Endometrial microvascular endothelial cells (primary cell): ENCODE measurements around the gene HRG. TPM values are rescaled to one million over a fixed set of nuclear protein-coding genes. Genes with fewer than 3 reads are reported as not detected.

Source experiments
- in situ Hi-C: cut with HindIII; loops from 2 replicates; pipeline ENCODE4 v1.10.0; 2017; ENCODE audit warnings: low sequenced_read_pairs, low pct_unique_long_range_greater_than_20kb; ENCODE audit errors: inconsistent ontology term
- total RNA-seq: library from RNA; depleted of rRNA; stranded (reverse); fragments of >200 nt; gene quantifications from one replicate; pipeline ENCODE4 v1.2.3, GENCODE V29; 2015; ENCODE audit errors: inconsistent ontology term

The HRG gene
- total RNA-seq, 1 donor from 2014 or later = not detected

DNA sequence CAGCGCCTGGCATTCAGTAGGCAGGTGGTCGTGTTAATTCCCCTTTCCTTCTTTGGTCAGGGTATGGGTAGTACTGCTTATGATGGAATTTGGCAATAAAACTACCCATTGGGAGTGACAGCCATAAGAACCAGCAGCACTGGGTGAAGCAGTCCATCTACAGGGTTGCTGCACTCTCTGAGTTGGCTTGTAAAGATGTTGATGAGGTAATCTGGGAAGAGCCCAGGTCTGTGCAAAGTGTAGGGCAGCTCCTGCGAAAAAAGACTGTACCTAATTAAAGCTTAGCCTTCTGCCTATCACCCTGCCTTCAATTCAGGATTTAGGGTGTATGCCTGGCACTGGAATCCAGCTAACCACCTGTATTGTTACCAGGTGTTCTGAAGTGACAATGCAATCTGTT, 30.3 kb upstream of the HRG start:
- in situ Hi-C loops = no loop called here

DNA sequence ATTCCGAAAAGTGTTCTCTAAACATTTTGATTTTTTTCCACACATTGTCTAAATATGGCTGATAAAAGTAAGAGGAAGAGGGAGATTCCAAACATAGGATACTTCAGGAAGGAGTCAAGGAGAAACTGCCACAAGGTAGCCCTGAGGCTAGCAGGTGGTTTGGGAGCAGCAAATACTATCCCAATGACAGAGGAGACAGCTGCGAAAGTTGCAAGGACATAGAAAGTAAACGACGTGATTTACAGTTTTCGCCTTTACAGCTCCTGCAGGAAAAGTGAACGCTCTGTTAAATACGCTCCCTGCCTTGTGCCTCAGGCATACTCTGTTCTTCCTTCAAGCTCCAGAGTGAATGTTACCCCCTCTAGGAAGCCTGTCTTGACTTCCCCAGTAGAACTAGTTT, 29.3 kb upstream of the HRG start:
- in situ Hi-C loops = no loop called here

DNA sequence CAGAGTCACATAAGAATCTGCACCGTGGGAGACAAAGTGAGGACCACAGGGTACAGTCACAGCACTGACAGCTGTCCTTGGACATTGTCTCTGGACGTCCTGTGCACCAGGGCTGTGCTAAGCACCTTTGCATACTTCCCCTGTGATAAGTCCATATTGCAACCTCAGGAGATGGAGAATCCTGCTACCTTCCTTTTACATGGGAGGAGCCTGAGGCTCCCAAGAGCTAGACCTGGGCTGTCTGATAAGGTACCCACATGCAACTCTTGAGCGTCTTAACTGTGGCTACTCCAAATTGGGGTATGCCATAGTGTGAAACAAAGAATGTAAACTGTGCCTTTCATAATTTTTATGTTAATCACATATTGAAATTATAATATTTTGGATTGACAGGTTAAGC, 28.1 kb upstream of the HRG start:
- in situ Hi-C loops = no loop called here

DNA sequence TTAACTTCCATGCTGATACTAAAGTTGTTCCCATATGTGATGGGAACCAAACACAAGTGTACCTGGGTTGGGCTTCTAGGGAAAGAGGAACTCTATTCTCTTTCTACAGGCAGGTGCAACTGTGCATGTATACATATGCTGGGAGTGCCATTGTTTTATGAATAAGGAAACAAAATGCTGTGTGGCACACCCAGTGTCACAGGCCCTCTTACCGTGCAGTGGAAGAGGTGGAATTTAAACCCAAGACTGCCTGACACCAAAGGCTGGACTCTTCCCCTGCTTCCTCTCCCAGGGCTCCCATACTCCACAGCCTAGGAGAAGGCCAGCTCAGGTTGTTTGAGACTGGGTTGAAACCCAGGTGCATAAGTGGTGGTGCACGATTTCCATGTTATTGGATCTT, 27.6 kb upstream of the HRG start:
- in situ Hi-C loops = no loop called here

DNA sequence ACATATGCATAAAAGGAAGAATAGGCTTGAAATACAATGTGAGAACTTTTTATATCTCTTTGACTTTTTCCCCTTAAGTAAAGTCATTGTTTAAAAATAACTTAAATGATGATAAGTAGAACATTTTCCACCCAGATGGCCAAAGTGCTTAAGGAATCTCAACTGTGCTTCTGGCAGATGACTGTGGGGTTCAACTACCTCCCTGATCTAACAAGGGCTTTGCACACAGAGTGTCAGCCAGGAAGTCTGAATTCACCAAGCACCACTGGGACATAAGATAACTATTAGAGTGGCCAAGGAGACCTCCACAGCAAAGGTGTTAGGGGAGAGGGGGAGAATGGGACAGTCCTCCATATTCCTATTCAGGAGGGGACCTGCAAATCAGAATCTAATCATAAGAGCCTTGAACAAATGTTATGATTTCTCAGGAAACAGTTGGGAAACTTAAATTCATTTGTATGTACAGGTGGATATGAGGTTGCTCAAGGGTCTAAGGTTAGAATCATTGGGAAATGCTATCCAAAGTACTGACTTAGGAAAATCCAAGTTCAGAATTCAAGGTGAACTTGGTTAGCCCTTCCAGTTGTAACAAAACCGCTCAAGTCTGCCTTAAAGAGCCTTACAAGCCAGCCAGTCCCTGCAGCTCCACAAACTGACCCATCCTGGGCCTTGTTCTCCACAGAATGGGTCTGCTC, 25.9 kb upstream of the HRG start, which contains the start of gene FETUB:
TSS of gene FETUB (plus strand) at position 622 of the 695 bp plus-strand sequence. CDS start at position 684, 62 bp downstream.
- in situ Hi-C loops = no loop called here

DNA sequence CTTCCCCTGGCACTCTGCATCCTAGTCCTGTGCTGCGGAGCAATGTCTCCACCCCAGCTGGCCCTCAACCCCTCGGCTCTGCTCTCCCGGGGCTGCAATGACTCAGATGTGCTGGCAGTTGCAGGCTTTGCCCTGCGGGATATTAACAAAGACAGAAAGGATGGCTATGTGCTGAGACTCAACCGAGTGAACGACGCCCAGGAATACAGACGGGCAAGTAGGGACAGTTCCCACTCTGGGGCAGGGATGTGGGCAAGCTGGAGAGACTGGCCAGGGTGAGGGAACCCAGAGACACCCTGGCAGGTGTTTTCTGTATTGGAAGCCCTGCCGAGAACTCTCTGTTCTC, 25.4 kb upstream of the HRG start:
- in situ Hi-C loops = no loop called here

DNA sequence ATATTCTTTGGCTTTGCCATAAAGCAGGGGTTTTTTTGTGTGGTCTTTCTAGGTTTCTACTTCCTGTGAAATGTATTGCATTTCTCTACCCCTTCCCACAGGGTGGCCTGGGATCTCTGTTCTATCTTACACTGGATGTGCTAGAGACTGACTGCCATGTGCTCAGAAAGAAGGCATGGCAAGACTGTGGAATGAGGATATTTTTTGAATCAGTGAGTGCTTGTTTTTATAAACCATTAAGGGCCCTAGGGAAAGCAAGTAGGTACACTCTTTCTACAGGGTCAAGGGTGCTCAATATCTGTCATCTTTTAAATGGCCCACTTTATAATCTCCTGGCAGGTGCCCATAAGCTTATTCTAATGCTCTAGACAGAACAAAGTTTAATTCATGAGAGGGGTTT, 24.9 kb upstream of the HRG start:
- in situ Hi-C loops = no loop called here

DNA sequence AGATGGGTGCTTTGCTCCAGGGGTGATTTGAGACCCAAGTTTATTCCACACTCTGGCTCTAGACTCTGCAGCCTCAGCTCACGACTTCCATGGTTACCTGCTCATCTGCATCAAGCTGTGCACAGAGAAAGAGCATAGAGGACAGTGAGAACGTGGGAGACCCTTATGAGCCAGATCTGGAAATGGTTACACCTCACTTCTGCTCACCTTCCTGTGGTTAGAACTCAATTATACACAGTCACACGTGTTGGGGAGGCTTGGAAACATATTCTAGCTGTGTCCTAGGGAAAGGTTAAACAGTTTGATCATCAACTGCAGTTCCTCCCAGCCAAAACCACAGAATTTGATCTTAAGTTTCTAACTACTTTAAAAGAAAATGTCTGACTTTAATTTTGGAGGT, 23.8 kb upstream of the HRG start:
- in situ Hi-C loops = no loop called here

DNA sequence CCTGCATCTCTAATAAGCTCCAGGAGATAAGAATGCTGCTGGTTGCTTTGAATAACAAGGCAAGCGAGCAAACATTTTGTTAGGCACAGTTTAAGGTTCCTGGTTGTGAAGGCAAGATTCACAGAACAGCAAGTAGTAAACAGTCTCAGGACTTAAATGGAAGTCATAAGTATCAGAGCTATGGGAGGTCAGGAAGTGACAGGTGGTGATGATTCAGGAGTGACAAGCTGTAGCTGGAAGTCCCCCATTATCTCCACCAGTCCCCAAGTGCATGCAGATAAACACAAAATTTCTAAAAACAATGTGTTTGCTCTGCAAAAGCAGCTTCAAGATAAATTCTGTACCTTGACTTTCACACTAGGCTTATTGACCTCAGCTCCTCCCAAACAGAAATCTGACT, 22.3 kb upstream of the HRG start:
- in situ Hi-C loops = no loop called here

DNA sequence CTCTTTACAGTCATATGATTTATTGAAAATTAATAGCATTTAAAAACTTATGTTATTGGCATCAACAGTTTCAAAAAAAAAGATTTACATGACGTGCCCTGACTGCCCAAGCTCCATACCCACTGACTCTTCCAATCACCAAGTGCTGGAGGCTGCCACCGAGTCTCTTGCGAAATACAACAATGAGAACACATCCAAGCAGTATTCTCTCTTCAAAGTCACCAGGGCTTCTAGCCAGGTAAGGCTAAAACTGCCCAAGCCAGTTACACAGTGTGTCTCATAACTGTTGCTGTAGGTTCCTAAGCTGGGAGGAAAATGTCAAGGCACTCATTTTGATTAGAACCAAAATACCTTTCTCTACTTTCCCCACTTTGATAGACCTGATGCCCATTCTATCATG, 21.1 kb upstream of the HRG start:
- in situ Hi-C loops = no loop called here

DNA sequence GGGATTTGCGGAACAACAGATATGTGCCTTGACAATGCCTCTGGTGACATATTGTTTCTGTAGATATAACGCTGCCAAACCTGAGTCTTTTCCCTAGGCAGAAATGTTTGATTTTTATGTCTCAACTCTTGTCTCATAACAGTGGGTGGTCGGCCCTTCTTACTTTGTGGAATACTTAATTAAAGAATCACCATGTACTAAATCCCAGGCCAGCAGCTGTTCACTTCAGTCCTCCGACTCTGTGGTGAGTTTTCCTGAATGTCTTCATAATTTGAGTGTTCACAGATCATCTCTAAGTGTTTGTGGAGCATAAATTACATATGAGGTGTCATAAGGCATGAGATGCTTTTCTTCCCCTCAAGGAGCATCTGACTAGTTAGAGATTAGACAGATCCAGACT, 19.7 kb upstream of the HRG start:
- in situ Hi-C loops = no loop called here

DNA sequence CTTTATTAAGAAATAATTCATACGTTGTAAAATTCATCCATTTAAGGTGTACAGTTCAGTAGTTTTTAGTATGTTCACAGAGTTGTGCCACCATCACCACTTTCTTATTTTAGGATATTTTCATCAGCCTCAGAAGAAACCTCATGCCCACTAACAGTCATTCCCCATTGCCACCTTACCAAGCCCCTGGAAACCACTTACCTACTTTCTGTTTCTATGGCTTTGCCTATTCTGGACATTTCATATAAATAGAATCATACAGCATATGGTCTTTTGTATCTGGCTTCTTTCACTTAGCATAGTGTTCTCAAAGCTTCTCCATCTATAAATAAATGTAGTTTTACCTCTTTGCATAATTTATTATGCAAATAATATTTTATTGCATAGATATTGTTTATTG, 19.0 kb upstream of the HRG start:
- in situ Hi-C loops = no loop called here

DNA sequence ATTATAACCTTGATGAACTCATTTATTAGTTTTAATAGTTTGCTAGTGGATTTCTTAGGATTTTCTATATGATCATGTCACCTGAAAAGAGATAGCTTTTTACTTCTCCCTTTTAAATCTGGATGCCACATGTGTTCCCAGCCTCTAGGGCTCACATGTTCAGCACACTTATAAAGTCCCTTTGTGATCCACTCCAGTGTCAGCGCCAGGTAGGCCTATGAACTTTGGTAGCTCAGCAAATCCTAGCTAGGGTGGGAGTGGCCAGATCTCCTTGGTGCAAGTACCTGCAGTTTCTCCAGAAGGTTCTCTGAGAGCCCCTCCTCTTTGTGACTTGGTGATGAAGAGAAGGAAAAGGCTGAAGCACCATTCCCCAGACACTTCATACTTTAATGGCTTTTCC, 17.0 kb upstream of the HRG start:
- in situ Hi-C loops = no loop called here

DNA sequence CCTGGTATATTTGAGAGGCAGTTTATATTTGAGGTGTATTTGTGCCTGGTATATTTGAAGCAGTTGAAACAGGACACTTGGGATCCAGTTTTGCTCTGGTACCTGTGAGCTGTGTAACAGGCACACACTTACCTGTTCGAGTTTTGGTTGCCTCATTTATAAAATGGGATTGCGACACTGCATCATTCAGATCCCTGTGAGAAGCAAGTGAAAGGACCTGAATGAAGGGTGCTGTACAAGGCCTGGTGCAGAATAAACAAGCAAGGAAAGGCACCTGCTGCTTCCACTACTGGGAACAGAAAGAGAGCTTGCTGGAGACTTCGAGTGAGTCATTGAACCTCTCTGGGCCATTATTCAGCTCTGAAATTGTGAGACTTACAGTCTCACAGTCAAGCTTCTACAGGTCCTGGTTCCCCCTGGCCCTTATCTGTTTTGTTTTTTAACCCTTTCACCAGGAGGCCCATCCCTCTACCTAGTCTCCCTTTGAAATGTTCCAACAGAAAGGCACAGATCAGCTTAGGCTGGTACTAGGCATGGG, 14.1 kb upstream of the HRG start:
- in situ Hi-C loops = no loop called here

DNA sequence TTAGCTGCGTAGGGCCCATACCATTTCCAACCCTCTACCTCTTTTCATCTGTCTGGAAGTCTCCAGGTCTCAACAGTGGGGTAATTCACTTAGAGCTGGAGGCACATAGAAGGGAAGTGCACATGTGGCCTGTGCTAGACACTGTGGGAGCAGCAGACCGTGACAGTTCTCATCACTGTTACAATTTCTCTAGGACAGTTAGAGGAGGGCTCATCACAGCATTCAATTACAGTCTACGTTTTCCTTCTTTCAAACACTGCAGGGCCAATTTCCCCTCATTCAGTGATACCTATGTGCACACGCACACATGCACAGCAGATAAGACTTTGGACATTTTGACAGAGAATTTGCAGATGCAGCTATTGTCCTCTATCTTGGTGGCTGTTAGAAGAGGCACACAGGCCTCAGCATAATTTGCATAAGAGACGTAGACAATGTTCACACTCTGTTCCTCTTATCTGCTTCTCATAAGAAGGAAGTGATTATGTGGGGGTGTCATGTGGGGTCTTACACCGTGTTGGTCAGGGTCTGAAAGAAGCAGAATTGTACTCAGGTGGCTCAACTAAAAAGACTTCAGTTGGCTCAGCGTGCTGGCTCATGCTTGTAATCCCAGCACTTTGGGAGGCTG, 12.6 kb upstream of the HRG start:
- in situ Hi-C loops = no loop called here

DNA sequence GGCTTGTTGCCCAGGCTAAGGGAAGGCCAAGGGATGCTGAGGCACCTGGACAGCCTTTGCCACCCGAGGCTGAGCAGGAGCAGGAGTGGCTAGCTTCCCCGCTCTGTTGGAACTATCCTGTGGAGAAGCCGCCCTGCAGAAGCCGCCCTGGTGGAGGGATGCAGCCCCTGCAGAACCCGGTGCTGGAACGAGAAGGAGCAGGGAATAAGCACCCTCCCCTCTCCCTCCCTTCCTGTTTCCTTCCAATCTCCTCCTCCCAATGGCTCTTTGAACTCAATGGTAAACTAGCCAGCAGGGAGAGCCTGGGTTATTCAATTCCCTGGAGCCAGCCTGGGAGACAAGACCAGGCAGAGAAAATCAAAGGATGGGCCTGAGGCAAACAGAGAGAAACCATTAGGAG, 11.8 kb upstream of the HRG start:
- in situ Hi-C loops = no loop called here

DNA sequence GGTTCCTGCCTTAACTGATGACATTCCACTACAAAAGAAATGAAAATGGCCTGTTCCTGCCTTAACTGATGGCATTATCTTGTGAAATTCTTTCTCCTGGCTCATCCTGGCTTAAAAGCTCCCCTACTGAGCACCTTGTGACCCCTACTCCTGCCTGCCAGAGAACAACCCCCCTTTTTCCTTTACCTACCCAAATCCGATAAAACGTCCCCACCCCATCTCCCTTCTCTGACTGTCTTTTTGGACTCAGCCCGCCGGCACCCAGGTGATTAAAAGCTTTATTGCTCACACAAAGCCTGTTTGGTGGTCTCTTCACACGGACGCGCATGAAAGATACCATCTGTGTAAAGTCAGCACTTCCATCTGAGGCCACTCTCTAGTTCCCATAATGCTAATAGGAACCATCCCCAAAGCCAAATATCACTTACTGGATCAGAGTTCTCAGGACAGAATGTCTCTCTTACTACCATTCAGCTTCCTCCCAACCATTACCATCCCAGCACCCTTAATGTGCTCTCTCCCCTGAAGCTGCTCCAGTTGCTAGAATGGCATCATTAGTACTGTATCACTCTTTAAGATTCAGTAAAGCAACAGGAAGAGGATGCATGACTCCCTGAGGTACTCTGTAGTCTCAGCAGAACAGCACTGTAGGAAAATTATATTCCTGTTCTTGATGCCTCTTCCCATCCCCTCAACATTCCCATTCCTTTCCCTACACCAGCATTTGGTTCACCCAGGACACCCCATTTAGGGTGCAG, 2.3 kb upstream of the HRG start:
- in situ Hi-C loops = no loop called here

DNA sequence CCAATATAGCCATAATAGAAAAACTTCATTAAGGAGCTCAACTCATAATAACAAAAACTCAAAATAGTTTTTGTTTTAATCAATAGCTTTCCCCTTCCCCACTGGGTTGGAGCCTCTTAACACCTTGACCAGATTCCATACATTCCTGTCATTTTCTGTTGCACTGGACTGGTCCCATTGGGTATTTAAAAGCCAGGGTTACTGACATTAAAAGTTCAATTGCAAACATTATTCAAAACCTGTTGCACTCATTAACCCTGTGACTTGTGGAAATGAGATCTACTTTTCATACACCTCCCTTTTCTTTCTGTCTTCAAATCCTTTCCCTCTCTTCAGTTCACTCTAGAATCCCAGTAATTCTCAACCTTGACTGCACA, 1.7 kb upstream of the HRG start:
- in situ Hi-C loops = no loop called here

DNA sequence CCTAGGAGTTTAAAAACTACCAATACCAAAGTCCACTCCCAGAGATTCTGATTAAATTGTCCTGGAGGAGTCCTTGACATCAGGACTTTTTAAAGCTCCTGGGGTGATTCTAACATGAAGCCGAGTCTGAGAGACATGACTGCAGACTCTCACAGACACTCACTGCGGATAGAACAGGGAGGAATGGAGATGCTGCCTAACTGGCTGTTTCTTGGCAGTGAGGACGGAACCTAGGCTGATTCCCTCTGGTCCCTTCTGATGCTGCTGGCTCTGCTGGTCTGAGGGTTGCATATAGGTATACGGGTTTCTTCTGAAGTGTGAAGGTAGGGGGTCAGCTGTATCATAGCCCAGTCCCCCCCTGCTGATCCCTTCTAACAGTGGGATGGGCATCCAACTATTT, 1.3 kb upstream of the HRG start:
- in situ Hi-C loops = no loop called here

DNA sequence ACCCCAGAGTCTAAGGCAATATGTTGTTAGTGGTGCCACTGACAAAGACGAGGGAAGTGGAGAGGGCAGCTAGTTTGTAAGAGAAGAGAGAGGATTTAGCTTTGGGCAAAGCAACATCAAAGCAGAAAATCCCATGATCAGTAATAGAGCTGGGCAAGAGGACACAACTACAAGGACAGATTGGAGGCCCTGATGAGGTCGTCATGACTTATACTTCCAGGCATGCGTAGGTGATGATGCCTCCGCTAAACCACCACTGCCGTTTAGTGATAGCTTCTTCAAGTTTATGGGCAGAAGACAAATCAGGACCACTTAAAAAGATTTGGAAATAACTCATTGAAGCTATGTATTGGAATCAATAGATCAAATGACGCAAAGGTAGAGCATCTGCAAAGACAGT, 2.6 kb downstream of the HRG start:
- in situ Hi-C loops = no loop called here
